ENCODE measurements around the gene HNF1B.

- TF ChIP-seq CTCF (conservative IDR thresholded peaks at IDR 0.05; ENCODE audit: low read length) (no peak), EZH2phosphoT487 (IDR thresholded peaks at IDR 0.05; ENCODE audit: borderline replicate concordance, low read depth, low read length) (no peak)
Measured at GRCh38 chr17:37671824-37672547, 72.9 kb downstream of the HNF1B start.
